PFSK-1 (cell line): ENCODE measurements around the gene SH2B3.

ENCODE experiments used
- FOXP2 ChIP-seq: optimal IDR thresholded peaks from 2 replicates; pipeline ENCODE3; 2011; ENCODE audit warnings: borderline replicate concordance, control low read depth, inconsistent platforms; ENCODE audit not compliant: insufficient read depth; ENCODE audit errors: extremely low read length, extremely low read depth
- POLR2AphosphoS5 ChIP-seq: IDR thresholded peaks from 2 replicates; pipeline ENCODE4 v1.6.1; 2012; ENCODE audit warnings: low read depth, mild to moderate bottlenecking, control low read depth, low read length, moderate library complexity
- SIN3A ChIP-seq: IDR thresholded peaks from 2 replicates; pipeline ENCODE4 v1.6.1; 2012; ENCODE audit warnings: mild to moderate bottlenecking, low read length, moderate library complexity, borderline replicate concordance; ENCODE audit not compliant: insufficient read depth
- TAF1 ChIP-seq: IDR thresholded peaks from 2 replicates; pipeline ENCODE4 v1.6.1; 2012; ENCODE audit warnings: low read length, control low read depth, borderline replicate concordance; ENCODE audit not compliant: insufficient read depth
- TF ChIP-seq, protein P1 (sequence below), 2 experiments: IDR thresholded peaks; 2 replicates each; pipeline versions ENCODE4 v1.6.1 to v1.8.0; 2011 to 2012; ENCODE audit warnings: low read depth in 2 of 2, low read length in 2 of 2, control low read depth in 1 of 2, inconsistent platforms in 1 of 2, mild to moderate bottlenecking in 1 of 2, moderate library complexity in 1 of 2; ENCODE audit not compliant: insufficient read depth in 1 of 2

Gene SH2B3

DNA sequence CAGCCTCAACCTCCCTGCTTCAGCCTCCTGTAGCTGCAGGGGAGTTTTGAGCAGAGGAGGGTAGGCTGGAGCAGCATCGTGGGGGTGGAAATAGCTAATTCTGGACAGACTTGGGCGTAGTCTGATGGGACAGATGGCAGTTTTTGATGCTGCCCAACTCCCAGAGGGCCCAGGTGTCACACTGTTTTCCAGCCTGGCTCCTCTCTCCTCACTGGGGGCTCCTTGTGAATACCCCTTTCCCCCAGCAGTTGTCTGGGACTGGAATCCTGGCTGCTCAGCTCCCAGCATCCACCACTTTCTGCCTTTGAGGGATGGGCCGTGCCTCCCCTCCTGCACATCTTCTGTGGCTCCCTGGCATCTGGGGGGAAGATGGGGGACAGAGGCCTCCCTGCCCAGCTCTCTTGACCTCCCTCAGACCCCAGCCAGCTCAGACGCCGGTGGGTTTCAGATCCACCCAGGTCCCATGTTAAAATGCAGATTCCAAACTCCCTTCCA, 34.0 kb downstream of the SH2B3 start:
- no peak for TF ChIP-seq TAF1
- TF ChIP-seq POLR2AphosphoS5, result no peak
- TF ChIP-seq SIN3A, result no peak
- TF ChIP-seq, protein P1, sequence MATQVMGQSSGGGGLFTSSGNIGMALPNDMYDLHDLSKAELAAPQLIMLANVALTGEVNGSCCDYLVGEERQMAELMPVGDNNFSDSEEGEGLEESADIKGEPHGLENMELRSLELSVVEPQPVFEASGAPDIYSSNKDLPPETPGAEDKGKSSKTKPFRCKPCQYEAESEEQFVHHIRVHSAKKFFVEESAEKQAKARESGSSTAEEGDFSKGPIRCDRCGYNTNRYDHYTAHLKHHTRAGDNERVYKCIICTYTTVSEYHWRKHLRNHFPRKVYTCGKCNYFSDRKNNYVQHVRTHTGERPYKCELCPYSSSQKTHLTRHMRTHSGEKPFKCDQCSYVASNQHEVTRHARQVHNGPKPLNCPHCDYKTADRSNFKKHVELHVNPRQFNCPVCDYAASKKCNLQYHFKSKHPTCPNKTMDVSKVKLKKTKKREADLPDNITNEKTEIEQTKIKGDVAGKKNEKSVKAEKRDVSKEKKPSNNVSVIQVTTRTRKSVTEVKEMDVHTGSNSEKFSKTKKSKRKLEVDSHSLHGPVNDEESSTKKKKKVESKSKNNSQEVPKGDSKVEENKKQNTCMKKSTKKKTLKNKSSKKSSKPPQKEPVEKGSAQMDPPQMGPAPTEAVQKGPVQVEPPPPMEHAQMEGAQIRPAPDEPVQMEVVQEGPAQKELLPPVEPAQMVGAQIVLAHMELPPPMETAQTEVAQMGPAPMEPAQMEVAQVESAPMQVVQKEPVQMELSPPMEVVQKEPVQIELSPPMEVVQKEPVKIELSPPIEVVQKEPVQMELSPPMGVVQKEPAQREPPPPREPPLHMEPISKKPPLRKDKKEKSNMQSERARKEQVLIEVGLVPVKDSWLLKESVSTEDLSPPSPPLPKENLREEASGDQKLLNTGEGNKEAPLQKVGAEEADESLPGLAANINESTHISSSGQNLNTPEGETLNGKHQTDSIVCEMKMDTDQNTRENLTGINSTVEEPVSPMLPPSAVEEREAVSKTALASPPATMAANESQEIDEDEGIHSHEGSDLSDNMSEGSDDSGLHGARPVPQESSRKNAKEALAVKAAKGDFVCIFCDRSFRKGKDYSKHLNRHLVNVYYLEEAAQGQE (IDR thresholded peaks at IDR 0.05; ENCODE audit: insufficient read depth in 1 of 2, low read depth in 2 of 2, low read length in 2 of 2), result no peak
- TF ChIP-seq FOXP2, result no peak

DNA sequence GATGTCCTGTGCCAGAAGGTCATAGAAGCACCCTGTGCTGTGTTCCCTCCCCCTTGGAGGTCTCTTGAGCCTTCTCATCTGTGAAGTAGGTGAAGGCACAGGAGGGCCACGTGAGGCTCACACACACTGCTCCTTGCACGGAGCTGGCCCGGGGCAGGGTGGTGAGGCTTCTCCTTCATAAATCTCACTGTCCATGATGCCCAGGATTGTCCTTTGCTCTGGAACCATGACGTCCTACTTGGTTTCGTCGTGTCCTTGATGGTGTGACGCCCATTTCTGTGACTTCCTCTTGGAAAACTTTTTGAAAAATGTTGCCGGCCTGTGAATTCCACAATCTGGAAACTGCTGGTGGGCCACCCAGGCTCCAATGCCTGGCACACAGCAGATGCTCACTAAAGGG, 34.4 kb downstream of the SH2B3 start:
- TF ChIP-seq POLR2AphosphoS5, result no peak
- TF ChIP-seq, protein P1 (IDR thresholded peaks at IDR 0.05; ENCODE audit: insufficient read depth in 1 of 2, low read depth in 2 of 2, low read length in 2 of 2), result no peak

DNA sequence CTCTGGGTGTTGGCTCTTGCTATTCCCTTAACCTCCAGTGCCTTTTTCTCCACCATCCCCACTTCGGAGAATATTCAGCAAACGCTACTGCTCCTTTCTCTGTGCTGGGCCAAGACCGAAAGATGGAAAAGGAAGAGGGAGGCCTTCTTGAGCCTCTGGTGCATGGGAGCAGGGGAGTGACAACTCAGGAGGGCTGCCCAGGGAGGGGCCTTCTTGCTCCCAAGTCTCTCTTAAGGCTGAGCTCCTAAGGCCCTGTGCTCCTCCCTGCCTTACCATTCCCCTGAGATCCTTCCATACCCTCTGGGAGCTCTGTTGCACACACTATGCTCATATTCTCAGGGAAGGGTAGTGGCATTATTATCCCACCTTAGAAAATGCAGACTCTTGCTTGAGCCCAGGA, 34.9 kb downstream of the SH2B3 start:
- TF ChIP-seq POLR2AphosphoS5 (no peak; the same call in 1 of the 2 replicates), SIN3A (no peak), TAF1 (no peak), FOXP2 (no peak)
- TF ChIP-seq, protein P1 (IDR thresholded peaks at IDR 0.05; ENCODE audit: insufficient read depth in 1 of 2, low read depth in 2 of 2, low read length in 2 of 2), result no peak

DNA sequence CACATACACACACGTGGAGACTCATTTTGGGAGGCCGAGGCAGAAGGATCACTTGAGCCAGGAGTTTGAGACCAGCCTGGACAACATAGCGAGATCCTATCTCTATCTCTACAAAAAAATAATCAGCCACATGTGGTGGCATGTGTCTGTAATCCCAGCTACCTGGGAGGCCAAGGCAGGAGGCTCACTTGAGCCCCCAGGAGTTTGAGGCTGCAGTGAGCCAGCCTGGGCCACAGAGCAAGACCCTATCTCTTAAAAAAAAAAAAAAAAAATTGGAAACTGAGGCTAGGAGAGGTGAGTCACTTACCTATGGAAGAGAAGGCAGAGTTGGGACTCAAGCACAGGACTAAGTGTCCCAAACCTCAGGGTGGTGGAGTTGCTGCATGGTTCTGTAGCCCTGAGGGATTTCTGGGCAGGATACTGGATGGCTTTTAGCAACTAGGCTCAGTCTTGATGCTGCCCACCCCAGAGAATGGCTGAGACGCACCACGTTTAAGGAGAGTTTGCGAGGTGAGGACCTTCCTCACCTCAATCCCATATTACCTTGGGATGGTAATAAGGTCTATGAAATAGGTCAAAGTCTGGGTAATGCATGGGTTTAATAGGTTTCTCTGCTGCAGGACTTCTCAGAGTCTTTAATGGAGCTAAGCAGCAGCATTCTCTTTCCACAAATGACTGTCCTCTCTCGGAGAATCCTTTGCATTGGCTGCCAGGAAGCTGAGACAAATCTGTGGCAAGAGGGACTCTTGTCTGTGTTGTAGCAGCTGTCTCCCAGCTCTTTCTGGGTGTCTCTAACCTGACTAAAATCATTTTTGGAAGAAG, 35.6 kb downstream of the SH2B3 start:
- no peak for TF ChIP-seq FOXP2
- no peak; the same call in 1 of the 2 replicates for TF ChIP-seq POLR2AphosphoS5
- TF ChIP-seq, protein P1 (IDR thresholded peaks at IDR 0.05; ENCODE audit: insufficient read depth in 1 of 2, low read depth in 2 of 2, low read length in 2 of 2), result no peak
- TF ChIP-seq TAF1, result no peak
- no peak for TF ChIP-seq SIN3A
